Endothelial cell (in vitro differentiated cells): ENCODE results near the gene TFCP2L1. TPM values are rescaled to one million over a fixed set of nuclear protein-coding genes. Genes with fewer than 3 reads are reported as not detected.

ENCODE experiments used
- DNase-seq: peaks from one replicate; pipeline ENCODE4 v3.0.0; 2021; ENCODE audit warnings: low spot score
- H3K27ac Mint-ChIP-seq: one replicate; pipeline ENCODE4 v1.8.0; 2021; ENCODE audit warnings: mixed read lengths, inconsistent platforms; ENCODE audit not compliant: unreplicated experiment
- H3K27me3 Mint-ChIP-seq: one replicate; pipeline ENCODE4 v1.8.0; 2021; ENCODE audit warnings: mild to moderate bottlenecking, moderate library complexity, mixed read lengths, inconsistent platforms; ENCODE audit not compliant: unreplicated experiment
- H3K36me3 Mint-ChIP-seq: one replicate; pipeline ENCODE4 v1.8.0; 2021; ENCODE audit warnings: mild to moderate bottlenecking, low read depth, mixed read lengths, inconsistent platforms; ENCODE audit not compliant: unreplicated experiment
- H3K4me1 Mint-ChIP-seq: one replicate; pipeline ENCODE4 v1.8.0; 2021; ENCODE audit warnings: mild to moderate bottlenecking, mixed read lengths, inconsistent platforms; ENCODE audit not compliant: unreplicated experiment
- H3K4me3 Mint-ChIP-seq: one replicate; pipeline ENCODE4 v1.8.0; 2021; ENCODE audit warnings: mild to moderate bottlenecking, mixed read lengths, inconsistent platforms; ENCODE audit not compliant: unreplicated experiment
- H3K9me3 Mint-ChIP-seq: one replicate; pipeline ENCODE4 v1.8.0; 2021; ENCODE audit warnings: mixed read lengths, inconsistent platforms; ENCODE audit not compliant: unreplicated experiment
- CTCF ChIP-seq: fragments of 200-600 bp; sonication (generic); IDR thresholded peaks from one replicate; pipeline ENCODE4 v1.5.0; 2021; ENCODE audit warnings: antibody characterized with exemption; ENCODE audit not compliant: unreplicated experiment
- total RNA-seq: library from RNA; stranded (reverse); fragmentation: NEBNext Ultra II Directional; extraction: Animal tissue kit (Norgen Biotek cat#: 25700); gene quantifications from one replicate; pipeline ENCODE4 v1.2.1, GENCODE V29; 2021; ENCODE audit not compliant: unreplicated experiment

The TFCP2L1 gene
- total RNA-seq, 1 donor from 2014 or later: 1.7 TPM

GRCh38 chr2:121329786-121330185 lies 44.8 kb upstream of the TFCP2L1 start:
- no peak for TF ChIP-seq CTCF
- no peak overlapping the region for H3K27ac Mint-ChIP-seq
- H3K27me3 Mint-ChIP-seq: peaks cover 4% of the 10 kb centered on the region
- DNase-seq: no peak
- no peaks in the 10 kb centered on the region for H3K4me1 Mint-ChIP-seq
- no peaks in the 10 kb centered on the region for H3K36me3 Mint-ChIP-seq
- H3K4me3 Mint-ChIP-seq: no peak overlapping the region
- H3K9me3 Mint-ChIP-seq: no peaks in the 10 kb centered on the region

GRCh38 chr2:121326628-121327027 lies 41.6 kb upstream of the TFCP2L1 start:
- TF ChIP-seq CTCF: no peak
- no peak overlapping the region for H3K27ac Mint-ChIP-seq
- H3K4me1 Mint-ChIP-seq: no peaks in the 10 kb centered on the region
- H3K36me3 Mint-ChIP-seq: no peaks in the 10 kb centered on the region
- no peaks in the 10 kb centered on the region for H3K9me3 Mint-ChIP-seq
- no peak for DNase-seq
- H3K4me3 Mint-ChIP-seq: no peak overlapping the region
- H3K27me3 Mint-ChIP-seq: no peaks in the 10 kb centered on the region

- no peaks in the 10 kb centered on the region for H3K27me3 Mint-ChIP-seq
- DNase-seq: no peak
- H3K27ac Mint-ChIP-seq: no peak overlapping the region
- H3K9me3 Mint-ChIP-seq: no peaks in the 10 kb centered on the region
- H3K4me3 Mint-ChIP-seq: no peak overlapping the region
- H3K36me3 Mint-ChIP-seq: no peaks in the 10 kb centered on the region
- TF ChIP-seq CTCF: no peak
- no peaks in the 10 kb centered on the region for H3K4me1 Mint-ChIP-seq
Measured at GRCh38 chr2:121324601-121325000, 39.6 kb upstream of the TFCP2L1 start.

GRCh38 chr2:121321476-121321875 lies 36.5 kb upstream of the TFCP2L1 start:
- H3K27ac Mint-ChIP-seq: no peak overlapping the region
- no peaks in the 10 kb centered on the region for H3K27me3 Mint-ChIP-seq
- H3K4me3 Mint-ChIP-seq: no peak overlapping the region
- DNase-seq: no peak
- H3K9me3 Mint-ChIP-seq: no peaks in the 10 kb centered on the region
- H3K4me1 Mint-ChIP-seq: no peaks in the 10 kb centered on the region
- TF ChIP-seq CTCF: no peak
- no peaks in the 10 kb centered on the region for H3K36me3 Mint-ChIP-seq

- no peak overlapping the region for H3K4me3 Mint-ChIP-seq
- no peak for DNase-seq
Measured at GRCh38 chr2:121319941-121320340, 34.9 kb upstream of the TFCP2L1 start.

More at GRCh38 chr2:121319941-121320340, 34.9 kb upstream of the TFCP2L1 start:
- H3K4me1 Mint-ChIP-seq: no peaks in the 10 kb centered on the region
- H3K27me3 Mint-ChIP-seq: peaks cover 1% of the 10 kb centered on the region
- H3K27ac Mint-ChIP-seq: no peak overlapping the region
- no peaks in the 10 kb centered on the region for H3K9me3 Mint-ChIP-seq
- TF ChIP-seq CTCF: no peak
- H3K36me3 Mint-ChIP-seq: no peaks in the 10 kb centered on the region
